ENCODE results near the gene SFPQ. TPM values are rescaled to one million over a fixed set of nuclear protein-coding genes. Genes with fewer than 3 reads are reported as not detected.

The SFPQ gene
- polyA plus RNA-seq, 1 donor from 2014 or later, result 1,127 TPM

GRCh38 chr1:35136780-35137179, 56.2 kb downstream of the SFPQ start:
- H3K9me3 ChIP-seq (ENCODE audit: low read length), result no peaks in the 10 kb centered on the region
- no peaks in the 10 kb centered on the region for H3K79me2 ChIP-seq (replicated peaks; ENCODE audit: insufficient read depth, low read length)
- H3K4me3 ChIP-seq (ENCODE audit: low read length), result no peak overlapping the region
- H3K27ac ChIP-seq (ENCODE audit: low read length), result no peak overlapping the region
- H3K9ac ChIP-seq (ENCODE audit: low read length), result no peak overlapping the region
- no peaks in the 10 kb centered on the region for H3K36me3 ChIP-seq (ENCODE audit: insufficient read depth, low read length)
- H3K9me2 ChIP-seq (ENCODE audit: insufficient read depth, low read length), result no peaks in the 10 kb centered on the region
- H3K4me2 ChIP-seq (ENCODE audit: low read length), result no peak overlapping the region
- H3K27me3 ChIP-seq (ENCODE audit: insufficient read depth, low read depth, low read length), result no peaks in the 10 kb centered on the region
- no peaks in the 10 kb centered on the region for H4K20me1 ChIP-seq (ENCODE audit: insufficient read depth)
- no peaks in the 10 kb centered on the region for H3F3A ChIP-seq (ENCODE audit: insufficient read depth, low read length, poor library complexity, severe bottlenecking)
- no peak for TF ChIP-seq EZH2 (IDR thresholded peaks at IDR 0.05; ENCODE audit: borderline replicate concordance, insufficient read depth, low read length, poor library complexity, severe bottlenecking)
- no peak for TF ChIP-seq SMC3 (conservative IDR thresholded peaks at IDR 0.05; ENCODE audit: poor library complexity)
- no peak for TF ChIP-seq POLR2AphosphoS5 (IDR thresholded peaks at IDR 0.05)
- TF ChIP-seq MXI1 (conservative IDR thresholded peaks at IDR 0.05; ENCODE audit: poor library complexity, severe bottlenecking), result no peak
- TF ChIP-seq, protein P1, sequence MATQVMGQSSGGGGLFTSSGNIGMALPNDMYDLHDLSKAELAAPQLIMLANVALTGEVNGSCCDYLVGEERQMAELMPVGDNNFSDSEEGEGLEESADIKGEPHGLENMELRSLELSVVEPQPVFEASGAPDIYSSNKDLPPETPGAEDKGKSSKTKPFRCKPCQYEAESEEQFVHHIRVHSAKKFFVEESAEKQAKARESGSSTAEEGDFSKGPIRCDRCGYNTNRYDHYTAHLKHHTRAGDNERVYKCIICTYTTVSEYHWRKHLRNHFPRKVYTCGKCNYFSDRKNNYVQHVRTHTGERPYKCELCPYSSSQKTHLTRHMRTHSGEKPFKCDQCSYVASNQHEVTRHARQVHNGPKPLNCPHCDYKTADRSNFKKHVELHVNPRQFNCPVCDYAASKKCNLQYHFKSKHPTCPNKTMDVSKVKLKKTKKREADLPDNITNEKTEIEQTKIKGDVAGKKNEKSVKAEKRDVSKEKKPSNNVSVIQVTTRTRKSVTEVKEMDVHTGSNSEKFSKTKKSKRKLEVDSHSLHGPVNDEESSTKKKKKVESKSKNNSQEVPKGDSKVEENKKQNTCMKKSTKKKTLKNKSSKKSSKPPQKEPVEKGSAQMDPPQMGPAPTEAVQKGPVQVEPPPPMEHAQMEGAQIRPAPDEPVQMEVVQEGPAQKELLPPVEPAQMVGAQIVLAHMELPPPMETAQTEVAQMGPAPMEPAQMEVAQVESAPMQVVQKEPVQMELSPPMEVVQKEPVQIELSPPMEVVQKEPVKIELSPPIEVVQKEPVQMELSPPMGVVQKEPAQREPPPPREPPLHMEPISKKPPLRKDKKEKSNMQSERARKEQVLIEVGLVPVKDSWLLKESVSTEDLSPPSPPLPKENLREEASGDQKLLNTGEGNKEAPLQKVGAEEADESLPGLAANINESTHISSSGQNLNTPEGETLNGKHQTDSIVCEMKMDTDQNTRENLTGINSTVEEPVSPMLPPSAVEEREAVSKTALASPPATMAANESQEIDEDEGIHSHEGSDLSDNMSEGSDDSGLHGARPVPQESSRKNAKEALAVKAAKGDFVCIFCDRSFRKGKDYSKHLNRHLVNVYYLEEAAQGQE (IDR thresholded peaks at IDR 0.05; ENCODE audit: borderline replicate concordance), result no peak
- no peak for TF ChIP-seq EP300 (conservative IDR thresholded peaks at IDR 0.05; ENCODE audit: poor library complexity, severe bottlenecking)
- no peak for TF ChIP-seq RAD21 (conservative IDR thresholded peaks at IDR 0.05)
- no peak for TF ChIP-seq CTCF (IDR thresholded peaks at IDR 0.05; ENCODE audit: poor library complexity, severe bottlenecking)
- H2AFZ ChIP-seq (ENCODE audit: low read depth, low read length), result no peak overlapping the region

Small RNAs within 50 kb of the gene (small RNA-seq; reads per million reads assigned to genes)
- gene RF00019, result 0 to 1.2 (median 0) reads per million in 3 experiments

Other genes starting within 250 kb of the SFPQ start
- gene TMEM35B, start 207.8 kb downstream of the SFPQ start, polyA plus RNA-seq, result 1.3 TPM in 1 of 2 replicates, not detected in the other
- gene ZMYM6, start 161.2 kb downstream of the SFPQ start, polyA plus RNA-seq, result 28.6 and 31.5 TPM in 2 replicates
- 14.1 and 20.3 TPM in 2 replicates for gene ZMYM1, start 113.8 kb downstream of the SFPQ start, polyA plus RNA-seq
- 36.1 and 39.5 TPM in 2 replicates for gene ZMYM4, start 75.6 kb upstream of the SFPQ start, polyA plus RNA-seq

Data from neural cell (in vitro differentiated cells).